ENCODE measurements around the gene MYOM1. TPM values are rescaled to one million over a fixed set of nuclear protein-coding genes. Genes with fewer than 3 reads are reported as not detected.
"Not testable (repeated sequence)": the region's sequence is repeated elsewhere in the genome, so short reads cannot be mapped to it uniquely, and the experiment has no call there.

Gene MYOM1
- total RNA-seq, 2 experiments from 2014 or later = 2.4 to 3.8 TPM

DNA sequence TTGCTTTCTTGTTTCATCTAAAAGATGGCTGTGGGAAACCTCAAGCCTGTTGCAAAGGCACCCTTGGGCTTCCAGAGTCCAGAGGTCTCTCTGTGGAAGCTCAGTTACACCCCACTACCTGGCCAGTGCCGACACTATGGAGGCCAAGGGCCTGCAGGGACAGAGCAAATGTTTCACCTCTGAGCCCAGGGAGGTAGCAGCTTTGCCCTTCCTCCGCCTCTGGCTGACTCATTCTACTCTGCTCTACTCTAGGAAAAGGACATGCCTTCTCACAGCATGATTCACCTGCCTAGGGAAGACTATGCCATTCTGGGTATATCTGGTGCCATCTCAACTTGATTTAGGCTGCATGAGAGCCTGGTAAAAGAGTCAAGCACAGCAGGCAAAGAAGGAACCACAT is 12.2 kb downstream of the MYOM1 start:
- Histone ChIP-seq H3K4me1 (ENCODE audit: insufficient read depth, low read length, poor library complexity, severe bottlenecking) (no peaks in the 10 kb centered on the region), H4K20me1 (ENCODE audit: insufficient read depth, low read length) (no peaks in the 10 kb centered on the region), H2AFZ (ENCODE audit: low read length) (no peak overlapping the region), H3K4me2 (ENCODE audit: low read length) (no peak overlapping the region), H3K36me3 (ENCODE audit: insufficient read depth, low read length) (no peaks in the 10 kb centered on the region; the same call in 1 of the 2 replicates), H3K9me2 (ENCODE audit: insufficient read depth, low read length) (no peaks in the 10 kb centered on the region), H3K79me2 (ENCODE audit: insufficient read depth, low read depth, low read length) (no peaks in the 10 kb centered on the region), H3K27ac (ENCODE audit: low read depth, low read length, poor library complexity, severe bottlenecking) (no peak overlapping the region), H3K4me3 (ENCODE audit: low read depth, low read length, poor library complexity, severe bottlenecking) (no peak overlapping the region), H3K9me3 (ENCODE audit: low read length) (peaks cover 32% of the 10 kb centered on the region; the same call in 1 of the 2 replicates)
- TF ChIP-seq, protein P1, sequence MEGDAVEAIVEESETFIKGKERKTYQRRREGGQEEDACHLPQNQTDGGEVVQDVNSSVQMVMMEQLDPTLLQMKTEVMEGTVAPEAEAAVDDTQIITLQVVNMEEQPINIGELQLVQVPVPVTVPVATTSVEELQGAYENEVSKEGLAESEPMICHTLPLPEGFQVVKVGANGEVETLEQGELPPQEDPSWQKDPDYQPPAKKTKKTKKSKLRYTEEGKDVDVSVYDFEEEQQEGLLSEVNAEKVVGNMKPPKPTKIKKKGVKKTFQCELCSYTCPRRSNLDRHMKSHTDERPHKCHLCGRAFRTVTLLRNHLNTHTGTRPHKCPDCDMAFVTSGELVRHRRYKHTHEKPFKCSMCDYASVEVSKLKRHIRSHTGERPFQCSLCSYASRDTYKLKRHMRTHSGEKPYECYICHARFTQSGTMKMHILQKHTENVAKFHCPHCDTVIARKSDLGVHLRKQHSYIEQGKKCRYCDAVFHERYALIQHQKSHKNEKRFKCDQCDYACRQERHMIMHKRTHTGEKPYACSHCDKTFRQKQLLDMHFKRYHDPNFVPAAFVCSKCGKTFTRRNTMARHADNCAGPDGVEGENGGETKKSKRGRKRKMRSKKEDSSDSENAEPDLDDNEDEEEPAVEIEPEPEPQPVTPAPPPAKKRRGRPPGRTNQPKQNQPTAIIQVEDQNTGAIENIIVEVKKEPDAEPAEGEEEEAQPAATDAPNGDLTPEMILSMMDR (conservative IDR thresholded peaks at IDR 0.05; ENCODE audit: low read length) = no peak
- no peak for TF ChIP-seq EZH2phosphoT487 (IDR thresholded peaks at IDR 0.05; ENCODE audit: borderline replicate concordance, low read depth, low read length)
- POLR2A ChIA-PET = interaction anchor here (0.5 to 0.6 kb wide), 2 partner anchors 19 to 735 kb away, joined by 3 read pairs; no protein-coding TSS in a partner anchor
- BruUV-seq (replicated peaks) = no TSS peak
- DNase-seq (ENCODE audit: low spot score) = no peak
- CTCF ChIA-PET (ENCODE audit: unreplicated experiment) = no interaction called here
- intact Hi-C loops (cut with micrococcal nuclease; ENCODE audit: unreplicated experiment) = no loop called here

- no peak overlapping the region for H3K27ac ChIP-seq (ENCODE audit: low read depth, low read length, poor library complexity, severe bottlenecking)
- no peak overlapping the region for H3K4me2 ChIP-seq (ENCODE audit: low read length)
- no TSS peak for BruUV-seq (replicated peaks)
- intact Hi-C loops (cut with micrococcal nuclease; ENCODE audit: unreplicated experiment) = no loop called here
- no peaks in the 10 kb centered on the region for H4K20me1 ChIP-seq (ENCODE audit: insufficient read depth, low read length)
- ChIA-PET POLR2A (interaction anchor here (0.6 to 1.1 kb wide), 2 partner anchors 14 to 91 kb away, joined by 3 to 4 read pairs; partner anchors contain the start of gene MYOM1), CTCF (ENCODE audit: unreplicated experiment) (no interaction called here)
- H3K9me2 ChIP-seq (ENCODE audit: insufficient read depth, low read length) = no peaks in the 10 kb centered on the region
- TF ChIP-seq, protein P1 (conservative IDR thresholded peaks at IDR 0.05; ENCODE audit: low read length) = no peak
- H3K9me3 ChIP-seq (ENCODE audit: low read length) = peaks cover 37% of the 10 kb centered on the region; the same call in 1 of the 2 replicates
- H3K4me3 ChIP-seq (ENCODE audit: low read depth, low read length, poor library complexity, severe bottlenecking) = no peak overlapping the region
- H3K36me3 ChIP-seq (ENCODE audit: insufficient read depth, low read length) = no peaks in the 10 kb centered on the region; the same call in 1 of the 2 replicates
- DNase-seq (ENCODE audit: low spot score) = no peak
- H2AFZ ChIP-seq (ENCODE audit: low read length) = no peak overlapping the region
- H3K4me1 ChIP-seq (ENCODE audit: insufficient read depth, low read length, poor library complexity, severe bottlenecking) = no peaks in the 10 kb centered on the region
- no peaks in the 10 kb centered on the region for H3K79me2 ChIP-seq (ENCODE audit: insufficient read depth, low read depth, low read length)
Observed at GRCh38 chr18:3205239-3205638, 14.5 kb downstream of the MYOM1 start.

- intact Hi-C loops (cut with micrococcal nuclease; ENCODE audit: unreplicated experiment) = no loop called here
- CTCF ChIA-PET (ENCODE audit: unreplicated experiment) = no interaction called here
- TF ChIP-seq EZH2phosphoT487 (IDR thresholded peaks at IDR 0.05; ENCODE audit: borderline replicate concordance, low read depth, low read length) = no peak
- TF ChIP-seq, protein P1 (conservative IDR thresholded peaks at IDR 0.05; ENCODE audit: low read length) = no peak
Observed at GRCh38 chr18:3199942-3200645, 19.7 kb downstream of the MYOM1 start.

GRCh38 chr18:3198260-3198860 is 21.4 kb downstream of the MYOM1 start:
- CTCF ChIA-PET (ENCODE audit: unreplicated experiment) = not testable (repeated sequence)

More at GRCh38 chr18:3199942-3200645, 19.7 kb downstream of the MYOM1 start:
- Histone ChIP-seq H3K4me2 (ENCODE audit: low read length) (no peak overlapping the region), H3K4me1 (ENCODE audit: insufficient read depth, low read length, poor library complexity, severe bottlenecking) (peaks cover 7% of the 10 kb centered on the region), H3K9me2 (ENCODE audit: insufficient read depth, low read length) (no peaks in the 10 kb centered on the region), H3K27ac (ENCODE audit: low read depth, low read length, poor library complexity, severe bottlenecking) (no peak overlapping the region), H3K9me3 (ENCODE audit: low read length) (peaks cover 30% of the 10 kb centered on the region; the same call in 1 of the 2 replicates), H3K4me3 (ENCODE audit: low read depth, low read length, poor library complexity, severe bottlenecking) (no peak overlapping the region), H3K36me3 (ENCODE audit: insufficient read depth, low read length) (no peaks in the 10 kb centered on the region), H4K20me1 (ENCODE audit: insufficient read depth, low read length) (no peaks in the 10 kb centered on the region), H3K79me2 (ENCODE audit: insufficient read depth, low read depth, low read length) (no peaks in the 10 kb centered on the region), H2AFZ (ENCODE audit: low read length) (no peak overlapping the region)
- no peak for DNase-seq (ENCODE audit: low spot score)
- BruUV-seq (replicated peaks) = no TSS peak
- POLR2A ChIA-PET = no interaction called here

More at GRCh38 chr18:3198260-3198860, 21.4 kb downstream of the MYOM1 start:
- H3K9me2 ChIP-seq (ENCODE audit: insufficient read depth, low read length); H3K27ac ChIP-seq (ENCODE audit: low read depth, low read length, poor library complexity, severe bottlenecking); H3K4me2 ChIP-seq (ENCODE audit: low read length); H2AFZ ChIP-seq (ENCODE audit: low read length); H3K36me3 ChIP-seq (ENCODE audit: insufficient read depth, low read length); H3K4me1 ChIP-seq (ENCODE audit: insufficient read depth, low read length, poor library complexity, severe bottlenecking); DNase-seq (ENCODE audit: low spot score); intact Hi-C loops (cut with micrococcal nuclease; ENCODE audit: unreplicated experiment); H3K4me3 ChIP-seq (ENCODE audit: low read depth, low read length, poor library complexity, severe bottlenecking); H3K79me2 ChIP-seq (ENCODE audit: insufficient read depth, low read depth, low read length); BruUV-seq (replicated peaks); H4K20me1 ChIP-seq (ENCODE audit: insufficient read depth, low read length): not testable (repeated sequence)
- POLR2A ChIA-PET = interaction anchor here (0.6 to 1.1 kb wide), 3 partner anchors 18 to 260 kb away, joined by 3 to 5 read pairs (median 4); no protein-coding TSS in a partner anchor
- peaks cover 14% of the 10 kb centered on the region; the same call in 1 of the 2 replicates for H3K9me3 ChIP-seq (ENCODE audit: low read length)
